ENCODE measurements around the gene SLC35G6. TPM values are rescaled to one million over a fixed set of nuclear protein-coding genes. Genes with fewer than 3 reads are reported as not detected.

SLC35G6 gene
- total RNA-seq, 1 donor from 2014 or later: not detected

- Mint-ChIP-seq H3K4me3 (no peak overlapping the region), H3K9me3 (no peaks in the 10 kb centered on the region), H3K27me3 (no peaks in the 10 kb centered on the region), H3K27ac (no peak overlapping the region), H3K4me1 (ENCODE audit: unreplicated experiment) (peaks cover 5% of the 10 kb centered on the region), H3K36me3 (peaks cover 3% of the 10 kb centered on the region)
- no peak for DNase-seq (ENCODE audit: extremely low spot score, unreplicated experiment)
- TF ChIP-seq, protein P1, sequence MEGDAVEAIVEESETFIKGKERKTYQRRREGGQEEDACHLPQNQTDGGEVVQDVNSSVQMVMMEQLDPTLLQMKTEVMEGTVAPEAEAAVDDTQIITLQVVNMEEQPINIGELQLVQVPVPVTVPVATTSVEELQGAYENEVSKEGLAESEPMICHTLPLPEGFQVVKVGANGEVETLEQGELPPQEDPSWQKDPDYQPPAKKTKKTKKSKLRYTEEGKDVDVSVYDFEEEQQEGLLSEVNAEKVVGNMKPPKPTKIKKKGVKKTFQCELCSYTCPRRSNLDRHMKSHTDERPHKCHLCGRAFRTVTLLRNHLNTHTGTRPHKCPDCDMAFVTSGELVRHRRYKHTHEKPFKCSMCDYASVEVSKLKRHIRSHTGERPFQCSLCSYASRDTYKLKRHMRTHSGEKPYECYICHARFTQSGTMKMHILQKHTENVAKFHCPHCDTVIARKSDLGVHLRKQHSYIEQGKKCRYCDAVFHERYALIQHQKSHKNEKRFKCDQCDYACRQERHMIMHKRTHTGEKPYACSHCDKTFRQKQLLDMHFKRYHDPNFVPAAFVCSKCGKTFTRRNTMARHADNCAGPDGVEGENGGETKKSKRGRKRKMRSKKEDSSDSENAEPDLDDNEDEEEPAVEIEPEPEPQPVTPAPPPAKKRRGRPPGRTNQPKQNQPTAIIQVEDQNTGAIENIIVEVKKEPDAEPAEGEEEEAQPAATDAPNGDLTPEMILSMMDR (conservative IDR thresholded peaks at IDR 0.05): no peak
These were observed 17.2 kb upstream of the SLC35G6 start for GRCh38 chr17:7464081-7464480.

GRCh38 chr17:7465597-7466275, 15.5 kb upstream of the SLC35G6 start:
- DNase-seq (ENCODE audit: extremely low spot score, unreplicated experiment): no peak
- TF ChIP-seq, protein P1 (conservative IDR thresholded peaks at IDR 0.05): no peak
- H3K4me3 Mint-ChIP-seq: no peak overlapping the region
- no peak overlapping the region for H3K27ac Mint-ChIP-seq
- no peaks in the 10 kb centered on the region for H3K9me3 Mint-ChIP-seq
- no peaks in the 10 kb centered on the region for H3K27me3 Mint-ChIP-seq
- peaks cover 5% of the 10 kb centered on the region for H3K4me1 Mint-ChIP-seq (ENCODE audit: unreplicated experiment)
- peaks cover 3% of the 10 kb centered on the region for H3K36me3 Mint-ChIP-seq

DNA sequence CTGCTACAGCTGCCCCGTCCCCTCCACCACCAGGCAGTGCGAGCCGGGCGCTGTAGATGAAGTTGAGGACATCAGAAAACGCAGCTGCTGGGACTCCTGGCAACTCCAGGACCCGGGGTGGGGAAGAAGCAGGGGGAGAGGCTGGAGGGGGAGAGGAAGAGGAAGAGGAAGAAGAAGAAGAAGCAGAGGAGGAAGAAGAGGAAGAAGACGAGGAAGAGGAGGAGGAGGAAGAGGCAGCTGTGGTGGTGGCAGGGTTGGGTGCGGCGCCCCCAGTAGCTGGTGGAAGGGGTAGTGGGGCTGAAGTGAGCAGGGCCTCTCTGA, 15.0 kb upstream of the SLC35G6 start:
- Mint-ChIP-seq H3K9me3 (no peaks in the 10 kb centered on the region), H3K27me3 (no peaks in the 10 kb centered on the region), H3K27ac (no peak overlapping the region), H3K4me3 (no peak overlapping the region), H3K4me1 (ENCODE audit: unreplicated experiment) (peaks cover 2% of the 10 kb centered on the region), H3K36me3 (no peaks in the 10 kb centered on the region)
- no peak for DNase-seq (ENCODE audit: extremely low spot score, unreplicated experiment)
- TF ChIP-seq, protein P1 (conservative IDR thresholded peaks at IDR 0.05): no peak

DNA sequence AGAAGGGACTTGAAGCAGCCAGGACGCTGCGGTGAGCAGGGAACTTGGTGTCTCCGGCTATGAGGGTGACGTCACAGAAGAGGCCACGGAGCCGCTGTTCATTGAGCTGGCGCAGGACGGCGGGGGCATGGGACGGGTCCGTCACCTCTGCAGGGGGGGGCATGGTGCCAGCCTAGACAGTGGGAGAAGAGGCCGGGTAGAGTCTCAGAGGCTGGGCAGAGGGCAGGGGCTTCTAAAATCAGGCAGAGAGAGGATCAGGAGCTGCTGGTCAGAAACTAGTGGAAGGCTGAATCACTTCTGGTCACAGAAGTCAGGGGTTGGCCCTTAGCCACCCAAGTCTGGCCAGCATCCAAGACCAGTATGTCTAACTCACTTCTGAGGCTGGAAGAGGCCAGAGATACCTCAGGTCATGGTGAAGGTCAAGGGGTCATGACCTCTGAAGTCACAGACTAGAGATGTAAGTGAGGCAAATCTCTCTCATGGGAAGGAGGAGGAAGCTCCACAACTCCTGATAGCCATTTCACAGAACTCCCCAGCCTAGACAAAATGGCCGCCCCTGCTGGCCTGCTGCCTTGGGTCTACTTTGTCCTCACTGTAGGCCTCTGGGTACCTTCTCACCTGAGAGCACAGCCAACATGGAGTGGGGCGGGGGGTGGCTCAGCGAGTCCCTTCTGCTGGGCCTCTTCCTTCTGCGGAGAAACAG, 14.5 kb upstream of the SLC35G6 start:
- H3K4me3 Mint-ChIP-seq: no peak overlapping the region
- TF ChIP-seq, protein P1 (conservative IDR thresholded peaks at IDR 0.05): no peak
- no peaks in the 10 kb centered on the region for H3K36me3 Mint-ChIP-seq
- no peak for DNase-seq (ENCODE audit: extremely low spot score, unreplicated experiment)
- peak overlapping the region; percentile 50 for H3K27ac Mint-ChIP-seq
- H3K4me1 Mint-ChIP-seq (ENCODE audit: unreplicated experiment): peaks cover 4% of the 10 kb centered on the region
- H3K9me3 Mint-ChIP-seq: no peaks in the 10 kb centered on the region
- no peaks in the 10 kb centered on the region for H3K27me3 Mint-ChIP-seq

GRCh38 chr17:7467498-7467897, 13.7 kb upstream of the SLC35G6 start:
- Mint-ChIP-seq H3K36me3 (no peaks in the 10 kb centered on the region), H3K4me3 (no peak overlapping the region), H3K27ac (peak overlapping the region; percentile 50), H3K4me1 (ENCODE audit: unreplicated experiment) (peaks cover 6% of the 10 kb centered on the region), H3K27me3 (no peaks in the 10 kb centered on the region), H3K9me3 (no peaks in the 10 kb centered on the region)
- no peak for DNase-seq (ENCODE audit: extremely low spot score, unreplicated experiment)
- TF ChIP-seq, protein P1 (conservative IDR thresholded peaks at IDR 0.05): no peak

Measured in type B pancreatic cell (in vitro differentiated cells).